Measurements from ENCODE around the gene PAPPA2. TPM values are rescaled to one million over a fixed set of nuclear protein-coding genes. Genes with fewer than 3 reads are reported as not detected.

PAPPA2 gene
- total RNA-seq, 1 donor = 7.0 TPM

DNA sequence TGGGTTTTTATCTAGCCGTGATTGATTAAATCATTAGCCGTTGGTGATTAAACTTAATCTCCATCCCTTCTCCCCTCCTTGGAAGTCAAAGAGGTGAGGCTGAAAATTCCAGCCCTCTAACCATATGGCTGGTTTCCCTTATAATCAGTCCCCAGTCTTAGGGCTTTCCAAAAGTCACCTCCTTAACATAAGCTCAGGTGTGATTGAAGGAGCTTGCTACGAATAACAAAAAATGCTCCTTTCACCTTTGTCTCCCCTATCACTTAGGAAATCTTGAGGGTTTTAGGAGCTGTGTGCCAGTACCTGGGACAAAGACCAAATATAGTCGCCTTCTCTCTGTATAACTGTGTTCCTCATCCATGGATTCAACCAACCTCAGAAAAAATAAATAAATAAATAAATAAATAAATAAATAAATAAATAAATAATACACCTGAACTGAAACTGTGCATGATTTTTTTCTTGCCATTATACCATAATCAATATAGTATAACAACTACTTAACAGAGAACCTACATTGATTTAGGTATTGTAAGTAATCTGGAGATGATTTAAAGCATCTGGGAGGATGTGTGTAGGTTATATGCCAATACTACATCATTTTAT, 82.2 kb downstream of the PAPPA2 start:
- H3K4me3 ChIP-seq (ENCODE audit: low read depth, low read length) = no peak overlapping the region
- TF ChIP-seq, protein P1, sequence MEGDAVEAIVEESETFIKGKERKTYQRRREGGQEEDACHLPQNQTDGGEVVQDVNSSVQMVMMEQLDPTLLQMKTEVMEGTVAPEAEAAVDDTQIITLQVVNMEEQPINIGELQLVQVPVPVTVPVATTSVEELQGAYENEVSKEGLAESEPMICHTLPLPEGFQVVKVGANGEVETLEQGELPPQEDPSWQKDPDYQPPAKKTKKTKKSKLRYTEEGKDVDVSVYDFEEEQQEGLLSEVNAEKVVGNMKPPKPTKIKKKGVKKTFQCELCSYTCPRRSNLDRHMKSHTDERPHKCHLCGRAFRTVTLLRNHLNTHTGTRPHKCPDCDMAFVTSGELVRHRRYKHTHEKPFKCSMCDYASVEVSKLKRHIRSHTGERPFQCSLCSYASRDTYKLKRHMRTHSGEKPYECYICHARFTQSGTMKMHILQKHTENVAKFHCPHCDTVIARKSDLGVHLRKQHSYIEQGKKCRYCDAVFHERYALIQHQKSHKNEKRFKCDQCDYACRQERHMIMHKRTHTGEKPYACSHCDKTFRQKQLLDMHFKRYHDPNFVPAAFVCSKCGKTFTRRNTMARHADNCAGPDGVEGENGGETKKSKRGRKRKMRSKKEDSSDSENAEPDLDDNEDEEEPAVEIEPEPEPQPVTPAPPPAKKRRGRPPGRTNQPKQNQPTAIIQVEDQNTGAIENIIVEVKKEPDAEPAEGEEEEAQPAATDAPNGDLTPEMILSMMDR (IDR thresholded peaks at IDR 0.05; ENCODE audit: insufficient read depth, low read length) = no peak
- DNase-seq (ENCODE audit: low read depth) = no peak

DNA sequence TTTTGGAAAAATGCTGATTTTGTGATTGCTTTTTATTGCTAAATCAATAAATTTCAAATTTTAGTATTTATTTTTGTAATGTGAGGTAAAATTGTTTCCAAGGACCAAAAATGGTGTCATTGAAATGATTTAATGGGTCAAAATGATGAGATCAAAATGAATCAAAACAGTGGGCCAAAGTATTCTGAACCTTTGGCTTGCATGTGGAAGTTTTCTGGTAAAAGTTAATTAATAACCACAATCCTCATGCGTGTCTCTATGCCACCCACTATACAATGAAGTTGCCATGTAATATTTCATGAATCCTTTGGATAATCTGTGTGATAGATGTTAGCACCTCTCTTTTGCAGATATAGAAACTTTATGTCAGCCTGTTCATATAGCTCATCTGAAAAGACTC, 83.8 kb downstream of the PAPPA2 start:
- H3K4me3 ChIP-seq (ENCODE audit: low read depth, low read length) = no peak overlapping the region
- TF ChIP-seq, protein P1 (IDR thresholded peaks at IDR 0.05; ENCODE audit: insufficient read depth, low read length) = no peak
- no peak for DNase-seq (ENCODE audit: low read depth)

DNA sequence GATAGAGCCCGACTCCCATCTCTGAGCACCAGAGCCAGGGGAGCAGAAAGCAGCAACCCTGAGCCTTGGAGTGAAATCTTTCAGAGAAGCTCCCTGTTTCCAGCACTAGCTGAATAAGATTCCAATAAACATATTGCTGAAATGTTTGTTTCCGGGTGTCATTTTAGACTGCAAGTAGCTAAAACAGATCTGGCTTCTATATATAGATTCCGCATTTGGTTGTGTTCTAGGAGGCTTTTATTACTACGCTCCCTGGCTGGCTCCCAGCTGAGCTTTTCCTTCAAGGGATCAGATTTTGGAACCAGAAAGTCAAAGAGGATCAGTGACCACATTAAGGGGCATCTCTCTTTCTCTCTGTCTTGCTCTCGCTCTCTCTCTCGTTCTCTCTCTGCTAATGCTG, 88.2 kb downstream of the PAPPA2 start:
- no peak overlapping the region for H3K4me3 ChIP-seq (ENCODE audit: low read depth, low read length)
- no peak for DNase-seq (ENCODE audit: low read depth)
- TF ChIP-seq, protein P1 (IDR thresholded peaks at IDR 0.05; ENCODE audit: insufficient read depth, low read length) = no peak

DNA sequence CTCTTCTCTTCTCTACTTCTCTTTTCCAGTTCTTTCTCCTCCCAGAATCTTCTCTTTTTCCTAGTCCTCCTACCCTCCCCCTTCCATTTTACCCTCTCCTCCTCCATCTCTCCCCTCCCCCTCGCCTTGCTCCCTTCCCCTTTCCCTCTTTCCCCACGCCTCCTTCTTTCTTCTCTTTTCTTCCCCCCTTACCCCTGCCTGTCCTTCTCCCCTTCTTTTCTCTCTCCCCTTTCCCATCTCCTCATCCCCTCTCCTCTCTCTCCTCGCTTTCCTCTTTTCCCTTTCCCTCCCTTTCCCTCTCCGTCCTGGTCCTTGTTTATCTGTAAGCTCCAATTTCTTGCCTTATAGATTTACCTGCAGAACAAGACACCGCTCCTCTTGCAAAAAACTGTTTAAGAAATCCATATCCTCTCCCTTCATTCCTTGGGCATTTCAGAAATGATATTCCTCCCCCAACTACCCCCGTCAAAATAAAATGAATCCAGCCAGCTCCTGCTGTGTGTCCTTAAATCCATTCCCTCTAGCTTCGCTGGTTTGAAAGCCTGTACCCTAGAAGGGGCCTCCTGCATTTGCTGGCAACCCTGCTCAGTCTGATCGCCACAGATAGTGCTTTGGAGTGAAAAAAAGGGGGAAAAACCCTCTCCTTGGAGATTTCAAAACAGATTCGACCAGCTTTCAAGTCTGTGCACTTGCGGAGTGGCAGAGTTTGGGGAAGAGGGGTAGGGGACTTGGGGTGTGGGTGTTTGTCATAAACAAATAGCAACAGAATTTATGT, 89.4 kb downstream of the PAPPA2 start:
- no peak overlapping the region for H3K4me3 ChIP-seq (ENCODE audit: low read depth, low read length)
- TF ChIP-seq, protein P1 (IDR thresholded peaks at IDR 0.05; ENCODE audit: insufficient read depth, low read length) = no peak
- DNase-seq (ENCODE audit: low read depth) = no peak

DNA sequence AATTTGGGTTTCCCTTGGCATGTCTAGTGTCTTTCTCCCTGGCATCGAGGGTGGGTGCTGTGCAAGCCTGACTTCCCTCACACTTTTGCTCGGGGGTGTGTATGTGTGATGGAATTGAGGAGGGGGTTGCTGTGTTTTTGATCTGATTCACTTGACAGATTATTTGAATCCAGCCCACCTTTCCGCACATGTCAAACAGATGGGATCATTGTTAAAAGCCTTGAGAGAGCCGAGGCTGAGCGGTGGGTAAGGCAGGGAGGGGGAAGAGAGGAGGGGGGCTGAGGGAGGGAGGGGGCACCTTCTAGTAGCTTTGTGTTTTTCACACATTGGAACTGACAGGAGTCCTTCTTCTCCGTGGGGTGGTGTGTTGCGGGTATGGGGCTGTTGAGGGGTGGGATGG, 90.0 kb downstream of the PAPPA2 start:
- no peak for DNase-seq (ENCODE audit: low read depth)
- TF ChIP-seq, protein P1 (IDR thresholded peaks at IDR 0.05; ENCODE audit: insufficient read depth, low read length) = no peak
- no peak overlapping the region for H3K4me3 ChIP-seq (ENCODE audit: low read depth, low read length)

DNA sequence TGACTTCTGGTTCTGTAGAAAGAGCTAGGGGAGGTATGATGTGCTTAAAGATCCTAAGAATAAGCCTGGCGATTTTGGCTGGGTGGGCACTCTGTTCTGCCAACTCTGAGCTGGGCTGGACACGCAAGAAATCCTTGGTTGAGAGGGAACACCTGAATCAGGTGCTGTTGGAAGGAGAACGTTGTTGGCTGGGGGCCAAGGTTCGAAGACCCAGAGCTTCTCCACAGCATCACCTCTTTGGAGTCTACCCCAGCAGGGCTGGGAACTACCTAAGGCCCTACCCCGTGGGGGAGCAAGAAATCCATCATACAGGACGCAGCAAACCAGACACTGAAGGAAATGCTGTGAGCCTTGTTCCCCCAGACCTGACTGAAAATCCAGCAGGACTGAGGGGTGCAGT, 93.3 kb downstream of the PAPPA2 start:
- no peak overlapping the region for H3K4me3 ChIP-seq (ENCODE audit: low read depth, low read length)
- no peak for DNase-seq (ENCODE audit: low read depth)
- TF ChIP-seq, protein P1 (IDR thresholded peaks at IDR 0.05; ENCODE audit: insufficient read depth, low read length) = no peak

Data from fibroblast of the aortic adventitia (primary cell).